NCI-H1436 treated with DMSO at 0.1 percent for 48 hours (cell line): ENCODE measurements around the gene FMO3.

Experiments used
- DNase-seq: peaks from one replicate; lab custom pipeline; 2025; lab: John Stamatoyannopoulos, UW

FMO3 gene

GRCh38 chr1:171116676-171117075 is 26.0 kb downstream of the FMO3 start:
- DNase-seq = no peak

DNA sequence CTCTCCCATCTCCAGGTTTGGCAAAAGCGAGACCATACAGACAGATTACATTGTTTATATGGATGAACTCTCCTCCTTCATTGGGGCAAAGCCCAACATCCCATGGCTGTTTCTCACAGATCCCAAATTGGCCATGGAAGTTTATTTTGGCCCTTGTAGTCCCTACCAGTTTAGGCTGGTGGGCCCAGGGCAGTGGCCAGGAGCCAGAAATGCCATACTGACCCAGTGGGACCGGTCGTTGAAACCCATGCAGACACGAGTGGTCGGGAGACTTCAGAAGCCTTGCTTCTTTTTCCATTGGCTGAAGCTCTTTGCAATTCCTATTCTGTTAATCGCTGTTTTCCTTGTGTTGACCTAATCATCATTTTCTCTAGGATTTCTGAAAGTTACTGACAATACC is 26.4 kb downstream of the FMO3 start:
- no peak for DNase-seq

- no peak for DNase-seq
These were observed 28.9 kb downstream of the FMO3 start for GRCh38 chr1:171119648-171120047.

DNA sequence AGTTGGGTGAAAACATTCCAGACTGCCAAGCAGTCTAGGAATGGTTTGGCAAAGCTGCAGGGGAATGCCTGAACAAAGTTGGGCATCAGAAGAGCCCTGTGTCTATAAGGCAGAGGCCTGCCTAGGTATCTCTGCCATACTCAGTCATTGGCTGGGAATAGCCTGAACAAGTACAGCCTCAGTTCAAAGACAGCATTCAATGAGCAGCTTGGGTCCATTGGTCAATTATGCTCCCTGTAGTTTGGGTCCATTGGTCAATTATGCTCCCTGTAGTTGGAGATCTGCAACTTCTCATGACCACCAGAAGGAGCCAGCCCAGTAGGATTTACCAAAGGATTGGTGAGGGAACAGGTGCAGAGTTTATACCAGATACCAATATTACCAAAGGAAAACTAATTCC is 31.6 kb downstream of the FMO3 start:
- no peak for DNase-seq

DNA sequence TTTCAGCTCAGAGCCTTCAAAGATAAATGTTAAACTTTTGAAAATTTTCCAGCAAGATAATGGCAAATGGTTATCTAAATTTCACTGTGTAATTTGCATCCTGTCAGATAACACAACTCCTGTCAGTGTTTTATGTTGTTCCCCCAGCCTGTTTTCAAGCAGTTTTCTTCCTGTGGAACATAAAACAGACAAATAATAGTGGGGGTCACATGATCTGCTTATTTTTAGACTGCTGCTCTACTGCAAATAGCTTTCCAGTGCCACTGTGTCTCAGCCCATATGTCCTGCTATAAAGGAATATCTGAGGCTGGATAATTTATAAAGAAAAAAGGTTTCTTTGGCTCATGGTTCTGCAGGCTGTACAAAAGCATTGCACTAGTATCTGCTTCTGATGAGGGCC is 32.2 kb downstream of the FMO3 start:
- DNase-seq = no peak

- no peak for DNase-seq
These were observed 35.8 kb downstream of the FMO3 start for GRCh38 chr1:171126504-171126903.

- no peak for DNase-seq
These were observed 36.4 kb downstream of the FMO3 start for GRCh38 chr1:171127099-171127498.

- DNase-seq = no peak
These were observed 36.8 kb downstream of the FMO3 start for GRCh38 chr1:171127501-171127900.

- DNase-seq = no peak
These were observed 37.8 kb downstream of the FMO3 start for GRCh38 chr1:171128463-171128862.

DNA sequence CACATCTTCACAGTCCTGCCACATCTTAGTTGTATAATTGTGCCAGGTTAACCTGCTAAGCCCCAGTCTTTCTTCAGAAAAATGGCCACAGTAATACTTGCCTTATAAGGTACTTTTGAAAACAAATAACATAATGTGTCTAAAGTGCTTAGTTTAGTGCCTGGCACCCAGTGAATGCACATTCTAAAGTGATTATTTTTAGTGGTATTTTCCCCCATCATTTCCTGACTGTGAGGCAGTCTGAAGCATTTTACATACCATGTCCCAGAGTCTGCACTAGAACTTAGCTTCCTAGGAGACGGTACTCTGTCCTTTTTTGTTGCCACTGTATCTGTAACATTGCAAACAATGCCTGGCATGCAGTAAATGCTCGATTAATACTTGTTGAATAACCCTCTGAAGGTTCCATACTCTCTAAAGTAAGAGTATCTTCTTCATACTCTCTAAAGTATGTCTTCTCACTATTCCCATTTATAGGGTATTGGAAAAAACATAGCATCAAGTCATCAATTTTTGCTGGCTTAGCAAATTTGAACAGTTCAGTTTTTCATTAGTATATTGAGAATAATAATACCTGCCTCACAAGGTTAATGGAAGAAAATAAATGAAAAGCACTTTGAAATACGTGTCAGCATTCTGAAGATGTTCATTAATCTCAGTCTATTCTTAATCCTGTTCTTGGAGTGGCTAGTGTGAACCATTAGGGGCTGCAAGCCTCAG is 43.7 kb downstream of the FMO3 start:
- DNase-seq = no peak

GRCh38 chr1:171137580-171137979 is 46.9 kb downstream of the FMO3 start:
- DNase-seq = no peak

DNA sequence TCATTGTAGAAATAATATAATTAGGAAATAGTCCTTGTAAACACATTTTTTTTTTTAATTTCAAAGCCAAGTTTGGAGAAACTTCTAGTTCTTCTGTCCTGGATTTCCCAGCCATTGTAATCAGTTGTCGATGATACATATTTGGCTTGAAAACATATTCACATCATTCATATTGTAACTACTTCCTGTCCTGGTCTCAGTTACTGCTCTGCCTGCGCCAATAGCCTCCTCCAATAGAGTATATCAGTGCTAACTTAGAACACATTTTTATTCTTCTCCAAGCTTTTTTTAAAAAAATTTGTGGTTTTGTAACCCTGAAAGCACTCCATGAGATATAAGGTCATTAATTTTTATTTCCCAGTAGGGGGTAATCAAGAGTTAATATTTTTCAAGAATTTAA is 48.3 kb downstream of the FMO3 start:
- no peak for DNase-seq

- DNase-seq = no peak
These were observed 49.2 kb downstream of the FMO3 start for GRCh38 chr1:171139890-171140289.

DNA sequence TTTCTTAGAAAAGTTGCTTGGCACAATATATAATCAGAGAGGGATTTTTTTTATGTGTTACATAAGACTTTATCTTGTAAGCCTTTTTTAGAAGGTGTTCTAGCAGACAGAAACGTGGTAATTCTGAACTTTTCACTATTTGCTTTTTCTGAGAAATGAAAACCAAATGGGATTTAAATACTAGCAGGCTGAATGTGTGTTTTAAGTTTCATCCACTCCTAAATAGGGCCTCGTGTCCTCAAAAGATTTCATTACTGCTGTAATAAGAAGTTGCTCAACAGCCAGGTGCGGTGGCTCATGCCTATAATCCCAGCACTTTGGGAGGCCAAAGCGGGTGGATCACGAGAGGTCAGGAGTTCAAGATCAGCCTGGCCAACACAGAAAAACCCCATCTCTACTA is 49.7 kb downstream of the FMO3 start:
- DNase-seq = no peak

- DNase-seq = peak; percentile 59
These were observed 50.4 kb downstream of the FMO3 start for GRCh38 chr1:171140956-171141687.

- no peak for DNase-seq
These were observed 51.1 kb downstream of the FMO3 start for GRCh38 chr1:171141688-171142415.

DNA sequence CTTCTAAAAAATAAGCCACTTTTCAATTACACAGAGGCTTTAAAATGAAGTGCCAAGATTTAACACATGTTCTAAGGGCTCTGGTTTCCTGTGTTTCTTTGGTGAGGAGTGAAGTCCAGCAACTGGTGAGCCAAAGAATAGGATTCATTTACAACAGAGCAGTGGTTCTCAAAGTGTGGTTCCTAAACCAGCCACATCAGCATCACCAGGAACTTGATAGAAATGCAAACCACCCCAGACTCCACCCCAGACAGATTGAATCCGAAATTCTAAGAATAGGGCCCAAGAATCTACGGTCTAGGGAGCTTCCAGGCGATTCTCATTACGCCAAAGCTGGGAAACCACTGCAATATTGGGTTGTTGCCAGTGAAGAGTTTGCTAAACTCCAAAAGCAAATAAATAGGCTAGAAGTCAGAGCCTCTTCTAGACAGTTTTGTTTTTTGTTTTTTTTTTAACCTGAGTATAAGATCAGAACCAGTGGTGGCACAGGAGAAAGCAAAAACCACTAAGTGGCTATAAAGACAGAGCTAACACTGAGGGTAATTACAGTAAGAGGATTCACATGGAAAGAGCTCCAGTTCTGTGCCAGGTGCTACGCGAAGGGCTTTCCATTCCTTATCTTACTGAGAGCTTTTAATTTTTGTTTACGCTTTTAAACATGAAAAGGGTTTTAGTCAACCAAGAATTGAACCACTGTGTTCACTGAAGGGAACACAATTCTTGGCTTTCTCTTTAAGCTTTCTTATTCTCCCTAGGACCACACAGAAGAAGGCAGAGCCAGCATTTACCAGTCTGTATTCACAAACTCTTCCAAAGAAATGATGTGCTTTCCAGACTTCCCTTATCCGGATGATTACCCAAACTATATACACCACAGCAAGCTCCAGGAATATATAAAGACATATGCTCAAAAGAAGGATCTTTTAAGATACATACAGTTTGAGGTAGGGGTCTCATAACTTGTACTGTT is 52.0 kb downstream of the FMO3 start:
- peak; percentile 96 for DNase-seq

DNA sequence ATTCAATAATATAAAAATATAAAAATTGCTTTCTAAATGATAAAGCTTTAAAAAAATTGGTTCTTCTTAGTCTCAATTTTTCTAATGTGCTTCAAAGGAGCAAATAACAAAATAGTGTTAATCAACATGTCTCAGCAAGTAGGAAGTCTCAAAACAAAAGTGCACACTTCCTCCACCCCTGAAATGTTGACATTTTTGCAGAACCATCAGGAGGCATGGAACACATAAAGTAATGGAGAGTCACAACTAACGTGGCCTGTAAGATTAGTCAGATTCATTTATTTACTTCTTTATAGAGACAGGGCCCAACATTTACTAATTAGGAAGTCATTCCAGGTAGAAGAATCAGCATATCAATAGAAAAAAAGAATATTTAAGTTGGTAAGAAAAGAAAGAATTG is 59.5 kb downstream of the FMO3 start:
- no peak for DNase-seq

DNA sequence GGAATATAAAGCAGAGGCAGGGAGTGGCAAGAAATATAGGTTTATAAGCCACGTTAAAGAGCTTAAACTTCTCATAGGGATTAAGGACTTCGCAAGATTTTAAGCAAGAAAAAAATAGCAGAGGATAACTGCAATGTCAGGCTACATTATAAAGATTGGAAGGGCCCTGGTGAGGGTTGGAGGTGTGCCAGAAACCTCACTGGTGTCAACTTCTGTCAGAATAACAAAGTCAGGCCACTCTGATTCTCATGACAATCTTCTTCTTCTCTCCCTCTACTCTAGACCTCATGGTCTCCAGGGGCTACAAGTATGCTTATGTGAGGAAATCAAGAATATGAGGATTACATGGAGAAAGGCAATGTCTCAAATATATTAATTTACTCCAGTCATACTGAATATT is 61.8 kb downstream of the FMO3 start:
- no peak for DNase-seq

DNA sequence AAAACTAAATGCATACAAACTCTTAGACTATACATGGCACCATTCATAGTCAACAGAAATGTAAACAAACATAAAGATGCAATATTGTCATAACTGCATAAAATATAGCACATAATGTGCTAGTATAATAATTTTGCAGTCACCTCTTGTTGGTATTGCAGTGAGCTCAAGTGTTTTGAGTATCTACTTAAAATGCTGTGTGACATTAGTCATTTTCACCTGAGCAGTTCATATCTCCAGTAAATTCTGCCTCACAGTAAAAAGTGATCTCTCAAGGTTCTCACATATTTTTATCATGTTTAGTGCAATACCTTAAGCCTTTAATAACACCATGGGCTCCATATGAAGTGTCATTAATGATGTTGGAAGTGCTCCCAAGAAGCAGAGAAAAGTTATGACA is 64.8 kb downstream of the FMO3 start:
- DNase-seq = no peak

GRCh38 chr1:171158096-171158495 is 67.4 kb downstream of the FMO3 start:
- DNase-seq = no peak

DNA sequence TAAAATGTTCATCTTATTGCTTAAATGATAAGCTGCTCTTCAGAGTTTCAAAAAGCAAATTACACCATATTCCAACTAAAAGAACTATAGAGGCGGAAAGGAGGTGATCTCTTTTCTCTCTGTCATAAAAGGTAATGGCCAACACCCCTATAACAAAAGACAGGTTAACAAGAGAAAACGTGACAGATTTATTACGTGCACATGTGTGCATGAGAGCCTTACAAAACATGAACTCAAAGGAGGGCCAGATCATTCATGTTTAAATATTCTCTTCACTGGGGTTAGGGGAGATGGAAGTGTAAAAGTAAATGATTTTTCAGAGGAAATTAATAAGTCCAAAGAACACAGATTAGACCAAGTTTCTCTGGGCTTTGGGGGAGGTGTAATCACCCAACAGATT is 67.8 kb downstream of the FMO3 start:
- DNase-seq = no peak
